ENCODE data around the gene BMX. TPM values are rescaled to one million over a fixed set of nuclear protein-coding genes. Genes with fewer than 3 reads are reported as not detected.

The BMX gene
- total RNA-seq, 1 donor from 2014 or later = not detected

DNA sequence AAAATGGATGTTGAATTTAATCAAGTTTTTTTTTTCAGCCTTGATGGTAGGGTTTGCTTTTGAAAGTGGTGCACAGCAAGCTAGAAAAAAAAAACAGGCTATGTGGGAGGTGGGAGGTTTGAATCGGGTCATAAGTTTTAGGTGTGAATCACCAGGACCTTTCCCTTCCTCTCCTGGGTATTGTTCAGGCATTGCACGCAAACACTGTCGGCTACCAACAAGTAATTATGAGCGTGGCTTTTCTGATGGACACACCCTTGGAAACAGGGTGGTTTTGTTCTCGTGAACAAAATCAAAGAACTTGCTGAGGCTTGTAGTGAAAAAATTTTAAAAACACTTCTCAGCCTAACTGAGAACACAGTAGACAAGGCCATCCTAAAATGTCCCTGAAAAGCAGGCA, 25.6 kb upstream of the BMX start:
- Mint-ChIP-seq H3K4me3 (ENCODE audit: low read depth) (no peak overlapping the region), H3K27ac (no peak overlapping the region), H3K9me3 (ENCODE audit: low read depth) (peaks cover under 1% of the 10 kb centered on the region), H3K36me3 (ENCODE audit: insufficient read depth) (peaks cover 3% of the 10 kb centered on the region), H3K4me1 (ENCODE audit: low read depth) (peaks cover 7% of the 10 kb centered on the region), H3K27me3 (no peaks in the 10 kb centered on the region)
- TF ChIP-seq, protein P1, sequence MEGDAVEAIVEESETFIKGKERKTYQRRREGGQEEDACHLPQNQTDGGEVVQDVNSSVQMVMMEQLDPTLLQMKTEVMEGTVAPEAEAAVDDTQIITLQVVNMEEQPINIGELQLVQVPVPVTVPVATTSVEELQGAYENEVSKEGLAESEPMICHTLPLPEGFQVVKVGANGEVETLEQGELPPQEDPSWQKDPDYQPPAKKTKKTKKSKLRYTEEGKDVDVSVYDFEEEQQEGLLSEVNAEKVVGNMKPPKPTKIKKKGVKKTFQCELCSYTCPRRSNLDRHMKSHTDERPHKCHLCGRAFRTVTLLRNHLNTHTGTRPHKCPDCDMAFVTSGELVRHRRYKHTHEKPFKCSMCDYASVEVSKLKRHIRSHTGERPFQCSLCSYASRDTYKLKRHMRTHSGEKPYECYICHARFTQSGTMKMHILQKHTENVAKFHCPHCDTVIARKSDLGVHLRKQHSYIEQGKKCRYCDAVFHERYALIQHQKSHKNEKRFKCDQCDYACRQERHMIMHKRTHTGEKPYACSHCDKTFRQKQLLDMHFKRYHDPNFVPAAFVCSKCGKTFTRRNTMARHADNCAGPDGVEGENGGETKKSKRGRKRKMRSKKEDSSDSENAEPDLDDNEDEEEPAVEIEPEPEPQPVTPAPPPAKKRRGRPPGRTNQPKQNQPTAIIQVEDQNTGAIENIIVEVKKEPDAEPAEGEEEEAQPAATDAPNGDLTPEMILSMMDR (IDR thresholded peaks at IDR 0.05; ENCODE audit: unreplicated experiment) = no peak
- no peak for DNase-seq (ENCODE audit: low spot score, unreplicated experiment)

DNA sequence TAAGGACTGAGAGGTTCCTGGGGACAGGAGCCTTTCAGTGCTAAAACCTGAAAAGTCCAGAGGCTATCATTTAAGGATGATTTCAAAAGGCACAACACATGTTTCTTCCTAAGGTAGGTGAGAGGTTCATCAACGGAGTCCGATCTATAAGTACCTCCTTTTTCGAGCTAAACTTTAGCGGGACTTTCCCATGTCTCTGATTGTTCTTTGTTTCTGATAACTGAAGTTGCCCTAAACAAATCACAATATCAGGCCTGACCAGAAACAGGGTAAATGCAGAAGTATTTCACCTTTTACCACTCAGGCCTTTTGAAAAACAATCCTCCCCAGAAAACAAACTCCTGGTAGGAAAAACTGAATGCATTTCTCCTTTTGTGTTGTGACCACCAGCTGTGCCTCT, 25.1 kb upstream of the BMX start:
- Mint-ChIP-seq H3K9me3 (ENCODE audit: low read depth) (peaks cover 5% of the 10 kb centered on the region), H3K4me1 (ENCODE audit: low read depth) (peaks cover 7% of the 10 kb centered on the region), H3K36me3 (ENCODE audit: insufficient read depth) (peaks cover 7% of the 10 kb centered on the region), H3K27ac (peak overlapping the region; percentile 16), H3K4me3 (ENCODE audit: low read depth) (no peak overlapping the region), H3K27me3 (no peaks in the 10 kb centered on the region)
- TF ChIP-seq, protein P1 (IDR thresholded peaks at IDR 0.05; ENCODE audit: unreplicated experiment) = no peak
- no peak for DNase-seq (ENCODE audit: low spot score, unreplicated experiment)

DNA sequence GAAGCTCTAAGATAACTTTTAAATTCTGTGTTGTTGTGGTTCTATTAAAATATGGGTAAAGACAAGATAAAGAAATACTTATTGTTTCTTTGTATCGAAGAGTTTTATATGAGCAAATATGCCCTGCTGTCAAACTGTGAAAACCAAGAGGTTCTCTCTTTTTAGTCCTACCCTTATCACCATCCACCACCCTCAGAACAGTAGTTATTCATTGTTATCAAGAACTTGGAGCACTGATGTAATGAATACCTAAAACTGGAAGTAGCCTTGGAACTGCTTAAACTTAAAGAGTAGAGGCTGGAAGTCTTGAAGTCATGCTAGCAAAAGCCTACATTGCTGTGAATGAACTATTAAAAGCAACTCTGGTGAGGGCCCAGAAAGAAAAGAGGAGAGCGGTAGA, 16.7 kb upstream of the BMX start:
- peaks cover 7% of the 10 kb centered on the region for H3K36me3 Mint-ChIP-seq (ENCODE audit: insufficient read depth)
- H3K27me3 Mint-ChIP-seq = no peaks in the 10 kb centered on the region
- TF ChIP-seq, protein P1 (IDR thresholded peaks at IDR 0.05; ENCODE audit: unreplicated experiment) = no peak
- no peak overlapping the region for H3K4me3 Mint-ChIP-seq (ENCODE audit: low read depth)
- peaks cover under 1% of the 10 kb centered on the region for H3K4me1 Mint-ChIP-seq (ENCODE audit: low read depth)
- H3K9me3 Mint-ChIP-seq (ENCODE audit: low read depth) = peaks cover 8% of the 10 kb centered on the region
- no peak overlapping the region for H3K27ac Mint-ChIP-seq
- no peak for DNase-seq (ENCODE audit: low spot score, unreplicated experiment)

DNA sequence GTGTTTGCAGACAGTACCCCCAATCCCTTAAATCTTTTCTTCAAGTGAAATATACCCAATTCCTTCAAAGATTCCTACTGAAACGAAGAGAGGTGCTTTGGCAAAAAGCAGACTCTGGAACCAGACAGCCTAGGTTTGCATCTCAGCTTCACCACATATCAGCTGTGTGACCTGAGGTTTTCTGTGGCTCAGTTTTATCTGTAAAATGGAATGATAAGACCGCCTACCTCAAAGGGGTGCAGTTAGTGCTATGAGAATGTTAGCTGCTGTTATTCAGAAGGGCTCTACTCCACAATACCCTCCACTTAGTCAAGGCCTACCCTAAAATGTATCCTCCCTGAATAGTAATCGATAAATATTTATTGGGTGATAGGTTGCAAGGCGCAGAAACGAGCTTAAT, 8.1 kb upstream of the BMX start:
- DNase-seq (ENCODE audit: low spot score, unreplicated experiment) = no peak
- H3K36me3 Mint-ChIP-seq (ENCODE audit: insufficient read depth) = peaks cover 4% of the 10 kb centered on the region
- no peaks in the 10 kb centered on the region for H3K27me3 Mint-ChIP-seq
- peaks cover 12% of the 10 kb centered on the region for H3K4me1 Mint-ChIP-seq (ENCODE audit: low read depth)
- peak overlapping the region; percentile 72 for H3K4me3 Mint-ChIP-seq (ENCODE audit: low read depth)
- H3K9me3 Mint-ChIP-seq (ENCODE audit: low read depth) = no peaks in the 10 kb centered on the region
- peak overlapping the region; percentile 97 for H3K27ac Mint-ChIP-seq
- TF ChIP-seq, protein P1 (IDR thresholded peaks at IDR 0.05; ENCODE audit: unreplicated experiment) = no peak

DNA sequence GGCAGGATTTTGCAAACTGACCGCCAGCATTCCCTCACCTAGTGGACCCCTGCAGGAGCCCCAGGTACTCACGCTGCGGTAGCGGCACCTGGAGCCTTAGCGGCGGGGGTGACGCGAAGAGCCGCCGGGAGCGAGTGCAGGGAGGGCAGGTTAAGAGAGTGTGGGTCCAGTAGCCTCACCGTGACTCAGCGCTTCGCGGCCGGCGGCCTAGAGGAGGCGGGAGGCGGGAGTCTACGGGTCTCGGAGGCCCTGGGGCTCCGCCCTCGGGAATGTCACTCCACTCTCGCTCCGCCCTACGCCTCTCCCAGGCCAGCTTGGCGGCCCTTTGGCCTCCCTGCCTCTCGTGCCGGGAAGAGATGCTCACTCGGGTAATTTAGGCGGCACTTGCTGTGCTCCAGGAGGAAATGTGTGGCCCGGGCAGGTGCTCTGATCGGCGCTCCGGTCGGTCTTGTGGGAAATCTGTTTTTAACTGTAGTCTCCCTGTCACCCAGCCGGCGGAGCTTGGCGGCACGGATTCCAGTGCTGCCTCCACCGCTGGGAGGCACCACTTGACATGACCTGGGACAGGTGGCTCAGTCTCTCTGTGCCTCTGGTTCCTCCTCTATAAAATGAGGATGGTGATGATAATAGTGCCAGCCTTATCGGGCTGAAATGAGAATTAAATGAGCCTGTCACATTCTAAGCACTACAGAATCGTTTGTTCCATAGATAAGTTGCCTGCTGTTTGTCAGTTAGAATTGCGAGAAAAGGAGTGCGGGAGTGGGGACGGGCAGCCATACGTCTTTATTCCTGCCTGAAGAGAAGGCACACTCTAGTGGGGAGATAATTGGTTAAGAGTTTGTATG, 7.3 kb upstream of the BMX start, which contains the start of gene PIR:
PIR (minus strand) TSS at position 216 of the 845 bp plus-strand sequence. CDS start 2,076 bp downstream, outside the sequence.
- Mint-ChIP-seq H3K27me3 (peaks cover 2% of the 10 kb centered on the region), H3K4me3 (ENCODE audit: low read depth) (peak within 1 kb of the TSS; percentile 72), H3K27ac (peak within 1 kb of the TSS; percentile 97), H3K36me3 (ENCODE audit: insufficient read depth) (peaks cover 3% of the 10 kb centered on the region), H3K9me3 (ENCODE audit: low read depth) (no peaks in the 10 kb centered on the region), H3K4me1 (ENCODE audit: low read depth) (peaks cover 13% of the 10 kb centered on the region)
- TF ChIP-seq, protein P1 (IDR thresholded peaks at IDR 0.05; ENCODE audit: unreplicated experiment) = peak; percentile 58
- peak; percentile 89 for DNase-seq (ENCODE audit: low spot score, unreplicated experiment)

Measured in progenitor cell of endocrine pancreas (in vitro differentiated cells).